Fibroblast of gingiva (primary cell): ENCODE results near the gene CTDSP1.

ENCODE experiments used
- DNase-seq: peaks from one replicate; pipeline ENCODE4 v3.0.0-alpha.2; 2011; ENCODE audit warnings: low read depth

CTDSP1 gene

GRCh38 chr2:218400167-218400929, 680 bp downstream of the CTDSP1 start:
- no peak for DNase-seq

DNA sequence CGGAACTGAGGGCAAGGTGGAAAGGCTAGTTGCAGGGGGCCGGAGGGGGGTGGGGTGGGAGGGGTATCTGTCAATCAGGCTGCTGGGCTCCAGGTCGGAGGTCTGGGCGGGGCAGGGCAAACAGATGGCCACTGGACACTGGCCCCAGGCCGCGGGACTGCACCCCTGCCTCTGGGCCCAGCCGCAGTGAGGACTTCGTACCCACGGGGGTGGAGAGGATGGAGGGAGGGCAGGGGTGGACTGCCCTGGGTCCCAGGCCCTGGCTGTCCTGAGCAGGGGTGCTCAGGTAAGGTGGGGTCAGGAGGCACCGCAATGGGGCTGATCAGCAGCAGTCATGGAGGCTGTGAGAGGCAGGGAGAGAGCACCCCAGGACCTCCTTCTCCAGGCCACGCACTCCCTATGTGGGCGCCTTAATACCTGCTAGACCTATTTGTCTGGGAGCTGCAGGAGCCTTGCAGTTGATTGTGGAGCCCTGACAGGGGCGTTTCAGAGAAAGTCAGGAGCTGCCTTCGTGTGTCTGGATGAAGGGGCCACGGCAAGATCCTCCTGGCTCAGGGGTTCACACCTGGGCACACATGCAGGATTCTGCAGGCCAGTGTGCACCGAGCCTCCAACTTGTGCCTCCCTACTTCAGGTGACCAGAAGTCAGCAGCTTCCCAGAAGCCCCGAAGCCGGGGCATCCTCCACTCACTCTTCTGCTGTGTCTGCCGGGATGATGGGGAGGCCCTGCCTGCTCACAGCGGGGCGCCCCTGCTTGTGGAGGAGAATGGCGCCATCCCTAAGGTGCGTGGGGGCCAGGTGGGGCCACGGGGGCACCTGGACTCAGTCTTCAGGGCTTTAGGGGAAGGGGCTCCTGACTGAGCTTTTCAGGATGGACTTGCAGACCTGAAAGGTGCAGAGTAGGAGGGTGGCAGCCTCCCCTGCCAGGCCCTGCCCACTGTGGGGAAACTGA, 1.5 kb downstream of the CTDSP1 start:
- no peak for DNase-seq

DNA sequence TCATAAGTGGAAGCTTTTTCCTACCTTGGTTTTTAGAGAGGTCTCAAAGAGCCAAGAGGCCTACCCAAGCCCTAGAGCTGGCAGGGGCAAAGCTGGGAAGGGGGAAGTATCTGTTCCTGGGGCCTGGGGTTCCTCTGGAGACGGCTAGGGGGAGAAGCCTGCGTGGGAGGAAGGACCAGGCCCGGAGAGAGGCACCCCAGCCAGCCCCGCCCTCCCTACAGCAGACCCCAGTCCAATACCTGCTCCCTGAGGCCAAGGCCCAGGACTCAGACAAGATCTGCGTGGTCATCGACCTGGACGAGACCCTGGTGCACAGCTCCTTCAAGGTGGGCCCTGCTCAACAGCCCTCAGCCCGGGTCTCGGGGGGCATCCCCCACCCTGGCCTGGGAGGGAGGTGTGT, 2.2 kb downstream of the CTDSP1 start:
- no peak for DNase-seq

DNA sequence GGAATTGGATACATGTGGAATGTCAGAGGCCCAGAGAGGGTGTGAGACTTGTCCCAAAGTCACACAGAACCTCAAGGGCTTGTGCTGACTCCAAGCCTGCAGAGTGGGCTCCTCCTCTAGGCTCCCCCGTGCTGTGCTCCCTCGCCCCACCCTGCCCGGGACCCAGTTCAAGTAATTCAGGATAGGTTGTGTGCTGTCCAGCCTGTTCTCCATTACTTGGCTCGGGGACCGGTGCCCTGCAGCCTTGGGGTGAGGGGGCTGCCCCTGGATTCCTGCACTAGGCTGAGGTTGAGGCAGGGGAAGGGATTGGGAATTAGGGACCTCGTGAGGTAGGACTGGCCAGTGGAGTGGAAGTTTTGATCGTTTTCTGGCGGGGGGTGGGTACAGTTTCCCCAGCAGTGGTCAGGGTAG, 2.8 kb downstream of the CTDSP1 start:
- no peak for DNase-seq

- DNase-seq = no peak
These were observed 3.3 kb downstream of the CTDSP1 start for GRCh38 chr2:218402911-218403411.

GRCh38 chr2:218403810-218404209, 4.1 kb downstream of the CTDSP1 start:
- no peak for DNase-seq

DNA sequence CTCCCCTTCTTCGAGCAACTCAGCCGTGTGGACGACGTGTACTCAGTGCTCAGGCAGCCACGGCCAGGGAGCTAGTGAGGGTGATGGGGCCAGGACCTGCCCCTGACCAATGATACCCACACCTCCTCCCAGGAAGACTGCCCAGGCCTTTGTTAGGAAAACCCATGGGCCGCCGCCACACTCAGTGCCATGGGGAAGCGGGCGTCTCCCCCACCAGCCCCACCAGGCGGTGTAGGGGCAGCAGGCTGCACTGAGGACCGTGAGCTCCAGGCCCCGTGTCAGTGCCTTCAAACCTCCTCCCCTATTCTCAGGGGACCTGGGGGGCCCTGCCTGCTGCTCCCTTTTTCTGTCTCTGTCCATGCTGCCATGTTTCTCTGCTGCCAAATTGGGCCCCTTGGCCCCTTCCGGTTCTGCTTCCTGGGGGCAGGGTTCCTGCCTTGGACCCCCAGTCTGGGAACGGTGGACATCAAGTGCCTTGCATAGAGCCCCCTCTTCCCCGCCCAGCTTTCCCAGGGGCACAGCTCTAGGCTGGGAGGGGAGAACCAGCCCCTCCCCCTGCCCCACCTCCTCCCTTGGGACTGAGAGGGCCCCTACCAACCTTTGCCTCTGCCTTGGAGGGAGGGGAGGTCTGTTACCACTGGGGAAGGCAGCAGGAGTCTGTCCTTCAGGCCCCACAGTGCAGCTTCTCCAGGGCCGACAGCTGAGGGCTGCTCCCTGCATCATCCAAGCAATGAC, 4.8 kb downstream of the CTDSP1 start:
- no peak for DNase-seq

- no peak for DNase-seq
These were observed 5.5 kb downstream of the CTDSP1 start for GRCh38 chr2:218405086-218405745.

DNA sequence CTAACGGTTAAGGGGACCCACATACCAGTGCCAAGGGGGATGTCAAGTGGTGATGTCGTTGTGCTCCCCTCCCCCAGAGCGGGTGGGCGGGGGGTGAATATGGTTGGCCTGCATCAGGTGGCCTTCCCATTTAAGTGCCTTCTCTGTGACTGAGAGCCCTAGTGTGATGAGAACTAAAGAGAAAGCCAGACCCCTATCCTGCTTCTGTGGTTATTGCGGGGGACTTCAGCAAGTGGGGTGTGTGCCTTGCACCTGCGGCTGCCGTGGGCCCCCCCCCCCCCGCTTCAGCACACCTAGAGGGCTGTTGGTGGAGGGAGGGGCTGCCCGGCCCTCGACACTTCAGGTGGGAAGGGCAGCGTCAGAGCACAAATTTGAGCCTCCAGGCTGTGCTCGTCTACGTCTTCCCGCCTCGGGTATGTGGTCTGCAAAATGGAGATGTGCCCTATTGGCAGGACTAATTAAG, 6.1 kb downstream of the CTDSP1 start:
- DNase-seq = no peak

DNA sequence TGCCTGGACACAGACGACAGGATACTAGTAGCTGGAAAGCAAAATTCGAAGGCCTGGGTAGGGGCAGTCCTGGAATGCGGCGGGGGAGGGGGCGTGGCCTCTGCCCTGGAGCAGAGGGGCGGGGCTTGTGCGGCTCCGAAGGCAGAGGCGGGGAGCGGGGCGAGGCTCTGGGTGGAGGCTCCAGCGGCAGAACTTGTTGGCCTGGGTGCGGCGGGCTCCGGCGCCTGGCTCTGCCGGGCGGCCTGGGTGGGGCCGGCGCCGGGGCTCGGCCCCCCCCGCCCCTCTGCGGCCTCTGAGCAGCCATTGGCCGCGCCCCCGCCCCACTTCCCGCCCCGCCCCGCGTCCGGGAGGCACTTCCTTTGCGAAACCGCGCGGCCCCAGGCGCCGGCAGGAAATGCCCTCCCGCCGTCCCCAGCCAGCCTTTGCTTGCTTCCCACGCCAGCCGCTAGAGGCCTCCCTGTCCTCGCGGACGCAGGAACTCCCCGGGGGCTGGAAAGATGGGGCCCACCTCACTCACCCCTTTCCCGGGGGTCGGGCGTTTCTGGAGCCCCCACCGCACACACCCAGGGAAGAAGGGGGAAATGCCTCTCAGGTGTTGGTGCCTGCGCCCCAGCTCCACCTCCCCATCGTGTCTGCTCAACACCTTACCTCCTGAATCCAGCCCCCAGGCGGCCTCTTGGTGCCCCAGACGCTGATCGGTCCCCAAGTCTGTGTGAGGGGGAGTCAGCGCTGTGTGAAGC, 6.7 kb downstream of the CTDSP1 start:
- DNase-seq = peak; percentile 95

DNA sequence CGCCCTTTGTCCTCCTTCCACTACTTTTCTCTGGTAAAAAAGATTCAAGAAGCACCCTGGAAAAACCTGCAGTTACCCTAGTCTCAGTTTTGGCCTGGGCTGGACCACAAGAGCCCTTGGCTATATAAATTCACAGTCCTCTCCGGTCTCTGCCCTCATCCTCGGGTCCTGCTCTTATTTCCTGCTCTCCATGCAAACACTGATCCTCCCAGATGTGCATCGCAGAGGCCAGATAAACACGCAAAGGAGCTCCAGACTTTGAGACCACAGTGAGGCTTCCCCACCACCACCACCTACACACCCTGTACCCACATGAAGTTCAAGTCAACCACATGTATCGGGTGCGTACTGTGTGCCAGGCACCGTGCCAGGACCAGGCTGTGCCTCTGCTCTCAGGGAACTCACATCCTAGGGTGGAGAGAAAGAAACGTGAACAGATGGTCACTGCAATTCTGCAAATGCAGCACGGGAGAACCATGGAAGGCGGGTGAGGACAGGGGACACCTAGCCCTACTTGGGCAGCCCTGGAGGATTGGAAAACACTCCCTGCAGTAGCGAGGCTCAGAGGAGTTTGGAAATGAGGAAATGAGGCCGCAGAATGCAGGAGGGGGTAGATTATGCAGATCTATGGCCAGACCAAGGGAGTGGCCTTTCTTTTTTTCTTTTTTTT, 7.4 kb downstream of the CTDSP1 start:
- DNase-seq = peak; percentile 62

- no peak for DNase-seq
These were observed 8.0 kb downstream of the CTDSP1 start for GRCh38 chr2:218407717-218408116.

DNA sequence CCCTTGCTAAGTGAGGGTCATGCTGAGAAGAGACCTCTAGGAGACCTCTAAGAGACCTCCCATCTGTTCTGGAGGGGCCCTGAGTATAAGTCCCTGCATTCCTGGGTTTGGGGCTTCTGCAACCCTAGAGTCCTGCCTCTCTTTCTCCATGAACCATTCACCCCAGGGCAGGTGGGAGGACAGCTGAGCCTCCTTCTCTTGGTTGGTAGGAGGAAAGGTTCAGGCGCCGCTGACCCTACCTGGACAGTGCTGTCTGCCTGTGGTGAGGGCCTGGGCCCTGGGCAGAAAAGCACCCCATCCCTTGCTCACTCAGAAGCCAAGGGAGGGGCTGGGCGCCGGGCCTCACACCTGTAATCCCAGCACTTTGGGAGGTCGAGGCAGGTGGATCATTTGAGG, 18.7 kb downstream of the CTDSP1 start:
- DNase-seq = no peak

DNA sequence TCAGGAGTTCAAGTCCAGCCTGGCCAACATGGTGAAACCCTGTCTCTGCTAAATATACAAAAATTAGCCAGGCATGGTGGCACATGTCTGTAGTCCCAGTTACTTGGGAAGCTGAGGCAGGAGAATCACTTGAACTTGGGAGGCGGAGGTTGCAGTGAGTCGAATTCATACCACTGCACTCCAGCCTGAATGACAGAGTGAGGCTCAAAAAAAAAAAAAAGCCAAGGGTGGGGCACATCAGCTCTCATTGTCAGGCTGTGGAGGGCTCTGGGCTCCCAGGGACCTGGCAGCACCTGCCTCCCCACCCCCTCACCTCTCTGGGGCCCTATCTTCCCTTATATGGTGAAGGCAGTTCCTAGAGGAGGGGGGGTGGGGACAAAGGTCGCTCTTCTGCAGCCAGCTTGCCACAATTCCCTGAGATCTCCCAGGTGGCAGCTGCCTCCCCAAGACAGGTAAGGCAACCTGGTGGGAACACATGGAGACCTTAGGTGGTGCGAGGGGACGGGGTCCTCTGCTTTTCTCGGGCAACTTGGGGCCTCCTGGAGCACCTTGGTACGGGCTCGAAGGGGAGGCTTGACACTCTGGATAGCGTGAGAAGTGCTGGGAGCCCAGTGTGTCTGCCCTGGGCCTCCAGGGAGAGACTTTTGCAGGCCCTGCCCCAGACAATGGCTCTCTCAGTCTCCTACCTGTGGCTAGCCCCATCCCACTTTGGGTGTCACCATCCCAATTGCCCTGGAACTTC, 19.2 kb downstream of the CTDSP1 start, which contains the start of gene VIL1:
VIL1 (plus strand) TSS at position 407 of the 742 bp plus-strand sequence. CDS start 4,656 bp downstream, outside the sequence.
- DNase-seq = no peak

- DNase-seq = no peak
These were observed 20.1 kb downstream of the CTDSP1 start for GRCh38 chr2:218419630-218420216.

- no peak for DNase-seq
These were observed 21.4 kb downstream of the CTDSP1 start for GRCh38 chr2:218421027-218421426.

DNA sequence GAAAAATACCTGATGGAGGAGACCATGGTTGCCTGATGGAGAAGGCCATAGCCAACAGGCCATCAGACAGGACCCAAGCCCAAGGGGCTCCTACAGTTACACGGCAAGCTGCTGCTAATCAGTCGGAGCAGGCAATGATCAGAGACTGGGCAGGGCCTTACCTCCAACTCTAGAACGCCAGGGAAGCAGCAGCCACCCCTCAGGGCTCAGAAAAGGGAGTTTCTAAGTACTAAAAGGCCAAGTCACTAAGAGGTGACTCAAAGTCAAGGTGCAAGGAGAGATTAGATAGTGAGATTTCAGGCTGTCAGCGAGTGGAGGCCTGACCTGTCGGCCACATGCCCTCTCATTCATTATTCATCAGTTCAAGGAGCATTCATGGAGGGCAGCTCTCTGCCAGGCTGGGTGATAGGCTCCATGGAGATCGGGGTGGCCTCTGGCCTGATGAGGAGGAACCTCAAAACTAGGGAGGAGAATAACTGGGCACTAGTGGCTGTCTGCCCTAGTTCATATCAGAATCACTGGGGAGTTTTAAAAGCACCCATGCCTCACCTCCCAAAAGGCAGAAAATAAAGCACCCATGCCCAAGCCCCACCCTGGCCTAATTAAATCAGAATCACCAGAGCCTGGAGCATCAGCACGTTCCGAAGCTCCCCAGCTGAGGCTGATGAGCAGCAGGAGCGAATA, 22.9 kb downstream of the CTDSP1 start:
- DNase-seq = no peak

- DNase-seq = no peak
These were observed 23.9 kb downstream of the CTDSP1 start for GRCh38 chr2:218423584-218423983.
